ENCODE measurements around the gene KCTD16. TPM values are rescaled to one million over a fixed set of nuclear protein-coding genes. Genes with fewer than 3 reads are reported as not detected.

KCTD16 gene
- total RNA-seq, 2 experiments from 2014 or later, result 0.19 to 0.32 TPM

GRCh38 chr5:144531188-144531587, 360.5 kb downstream of the KCTD16 start:
- intact Hi-C loops (cut with micrococcal nuclease; ENCODE audit: unreplicated experiment), result no loop called here
- Histone ChIP-seq H3K9me3 (ENCODE audit: low read length) (no peaks in the 10 kb centered on the region), H2AFZ (ENCODE audit: low read length) (no peak overlapping the region), H3K79me2 (ENCODE audit: insufficient read depth, low read depth, low read length) (no peaks in the 10 kb centered on the region), H3K27ac (ENCODE audit: low read depth, low read length, poor library complexity, severe bottlenecking) (no peak overlapping the region), H3K36me3 (ENCODE audit: insufficient read depth, low read length) (no peaks in the 10 kb centered on the region), H4K20me1 (ENCODE audit: insufficient read depth, low read length) (no peaks in the 10 kb centered on the region), H3K4me3 (ENCODE audit: low read depth, low read length, poor library complexity, severe bottlenecking) (no peak overlapping the region), H3K4me1 (ENCODE audit: insufficient read depth, low read length, poor library complexity, severe bottlenecking) (no peaks in the 10 kb centered on the region), H3K9me2 (ENCODE audit: insufficient read depth, low read length) (no peaks in the 10 kb centered on the region), H3K4me2 (ENCODE audit: low read length) (no peak overlapping the region)
- no TSS peak for BruUV-seq (replicated peaks)
- ChIA-PET POLR2A (no interaction called here), CTCF (ENCODE audit: unreplicated experiment) (no interaction called here)
- no peak for DNase-seq (ENCODE audit: low spot score)
- TF ChIP-seq CTCF (conservative IDR thresholded peaks at IDR 0.05; ENCODE audit: low read length) (no peak), EZH2phosphoT487 (IDR thresholded peaks at IDR 0.05; ENCODE audit: borderline replicate concordance, low read depth, low read length) (no peak)

Small RNAs within 50 kb of the gene (small RNA-seq; reads per million reads assigned to genes)
- gene CKS1BP5 (not detected), gene RN7SL87P (not detected)

Other genes starting within 250 kb of the KCTD16 start
- 8.8 and 11.9 TPM in 2 replicates for gene YIPF5, start 214 bp upstream of the KCTD16 start, total RNA-seq (2014; rRNA removed; shearing (Covaris generic))
- 23.1 and 24.3 TPM in 2 replicates for gene YIPF5, start 214 bp upstream of the KCTD16 start, total RNA-seq (2022)

Measured in OCI-LY7 (cell line).